ENCODE data around the gene CDCP2. TPM values are rescaled to one million over a fixed set of nuclear protein-coding genes. Genes with fewer than 3 reads are reported as not detected.

Gene CDCP2
- total RNA-seq, 4 donors from 2014 or later: 0.45 TPM; not detected in 3

- Histone ChIP-seq H3K27me3 (no peaks in the 10 kb centered on the region), H3K27ac (no peak overlapping the region), H3K36me3 (peaks cover 4 to 5% of the 10 kb centered on the region in 2 donors), H3K4me1 (no peaks in the 10 kb centered on the region), H3K4me3 (replicated peaks in 1 of 3) (no peak overlapping the region), H3K9me3 (no peaks in the 10 kb centered on the region)
- intact Hi-C loops (cut with DNase I): loop anchor here (10.0 kb wide), 1 partner anchor 301 kb away; no protein-coding TSS in a partner anchor
- TF ChIP-seq, protein P1, sequence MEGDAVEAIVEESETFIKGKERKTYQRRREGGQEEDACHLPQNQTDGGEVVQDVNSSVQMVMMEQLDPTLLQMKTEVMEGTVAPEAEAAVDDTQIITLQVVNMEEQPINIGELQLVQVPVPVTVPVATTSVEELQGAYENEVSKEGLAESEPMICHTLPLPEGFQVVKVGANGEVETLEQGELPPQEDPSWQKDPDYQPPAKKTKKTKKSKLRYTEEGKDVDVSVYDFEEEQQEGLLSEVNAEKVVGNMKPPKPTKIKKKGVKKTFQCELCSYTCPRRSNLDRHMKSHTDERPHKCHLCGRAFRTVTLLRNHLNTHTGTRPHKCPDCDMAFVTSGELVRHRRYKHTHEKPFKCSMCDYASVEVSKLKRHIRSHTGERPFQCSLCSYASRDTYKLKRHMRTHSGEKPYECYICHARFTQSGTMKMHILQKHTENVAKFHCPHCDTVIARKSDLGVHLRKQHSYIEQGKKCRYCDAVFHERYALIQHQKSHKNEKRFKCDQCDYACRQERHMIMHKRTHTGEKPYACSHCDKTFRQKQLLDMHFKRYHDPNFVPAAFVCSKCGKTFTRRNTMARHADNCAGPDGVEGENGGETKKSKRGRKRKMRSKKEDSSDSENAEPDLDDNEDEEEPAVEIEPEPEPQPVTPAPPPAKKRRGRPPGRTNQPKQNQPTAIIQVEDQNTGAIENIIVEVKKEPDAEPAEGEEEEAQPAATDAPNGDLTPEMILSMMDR (IDR thresholded peaks at IDR 0.05): no peak
- TF ChIP-seq POLR2A (IDR thresholded peaks at IDR 0.05): no peak
- DNase-seq: no peak
- 94 to 96% methylated on average over 5 of the region's 5 CpGs for WGBS, 2 donors
Measured at GRCh38 chr1:54193453-54193852, 40.7 kb upstream of the CDCP2 start.

- Histone ChIP-seq H3K4me3 (replicated peaks in 1 of 3) (no peak overlapping the region), H3K36me3 (peaks cover 4 to 5% of the 10 kb centered on the region in 2 donors), H3K27ac (no peak overlapping the region), H3K4me1 (no peaks in the 10 kb centered on the region), H3K27me3 (no peaks in the 10 kb centered on the region), H3K9me3 (no peaks in the 10 kb centered on the region)
- TF ChIP-seq POLR2A (IDR thresholded peaks at IDR 0.05): no peak
- TF ChIP-seq, protein P1 (IDR thresholded peaks at IDR 0.05): no peak
- no peak for DNase-seq
- intact Hi-C loops (cut with DNase I): loop anchor here (10.0 kb wide), 1 partner anchor 303 kb away; no protein-coding TSS in a partner anchor
- 82 to 94% methylated on average over 1 of the region's 1 CpG for WGBS, 2 donors
Measured at GRCh38 chr1:54191525-54191924, 38.7 kb upstream of the CDCP2 start.

DNA sequence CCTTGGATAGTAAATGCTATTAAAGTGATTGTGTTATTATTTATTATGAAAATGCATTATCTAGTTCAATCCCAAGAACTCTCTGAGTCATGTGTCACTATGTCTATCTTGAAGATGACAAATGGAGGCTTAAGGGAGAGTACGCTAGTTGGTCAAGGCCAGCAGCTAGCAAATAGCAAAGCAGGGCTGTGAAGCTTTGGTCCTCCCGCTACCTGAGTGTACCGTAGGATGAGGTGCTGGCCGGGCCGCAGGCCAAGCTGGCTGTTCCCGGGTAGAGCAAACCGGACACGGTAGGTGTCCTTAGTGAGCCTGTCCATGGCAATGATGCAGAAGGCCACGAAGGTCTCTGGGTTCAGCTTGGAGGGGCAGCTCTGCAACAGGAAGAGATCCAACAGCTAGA lies 37.7 kb upstream of the CDCP2 start:
- WGBS, 2 donors: 90 to 97% methylated on average over 5 to 9 of the region's 9 CpGs
- Histone ChIP-seq H3K36me3 (peaks cover 4 to 5% of the 10 kb centered on the region in 2 donors), H3K4me3 (replicated peaks in 1 of 3) (no peak overlapping the region), H3K4me1 (no peaks in the 10 kb centered on the region), H3K9me3 (no peaks in the 10 kb centered on the region), H3K27me3 (no peaks in the 10 kb centered on the region), H3K27ac (no peak overlapping the region)
- no peak for TF ChIP-seq POLR2A (IDR thresholded peaks at IDR 0.05)
- TF ChIP-seq, protein P1 (IDR thresholded peaks at IDR 0.05): no peak
- DNase-seq: no peak
- intact Hi-C loops (cut with DNase I): loop anchor here (10.0 kb wide), 1 partner anchor 304 kb away; no protein-coding TSS in a partner anchor

- H3K4me1 ChIP-seq: no peaks in the 10 kb centered on the region
- no peaks in the 10 kb centered on the region for H3K27me3 ChIP-seq
- TF ChIP-seq POLR2A (IDR thresholded peaks at IDR 0.05): no peak
- TF ChIP-seq, protein P1 (IDR thresholded peaks at IDR 0.05): no peak
- no peak overlapping the region for H3K4me3 ChIP-seq (replicated peaks in 1 of 3)
- WGBS, 2 donors: 89 to 92% methylated on average over 1 of the region's 1 CpG
- intact Hi-C loops (cut with DNase I): no loop called here
- H3K36me3 ChIP-seq: no peaks in the 10 kb centered on the region
- no peak for DNase-seq
- no peak overlapping the region for H3K27ac ChIP-seq
- H3K9me3 ChIP-seq: no peaks in the 10 kb centered on the region
Measured at GRCh38 chr1:54188291-54188690, 35.5 kb upstream of the CDCP2 start.

DNA sequence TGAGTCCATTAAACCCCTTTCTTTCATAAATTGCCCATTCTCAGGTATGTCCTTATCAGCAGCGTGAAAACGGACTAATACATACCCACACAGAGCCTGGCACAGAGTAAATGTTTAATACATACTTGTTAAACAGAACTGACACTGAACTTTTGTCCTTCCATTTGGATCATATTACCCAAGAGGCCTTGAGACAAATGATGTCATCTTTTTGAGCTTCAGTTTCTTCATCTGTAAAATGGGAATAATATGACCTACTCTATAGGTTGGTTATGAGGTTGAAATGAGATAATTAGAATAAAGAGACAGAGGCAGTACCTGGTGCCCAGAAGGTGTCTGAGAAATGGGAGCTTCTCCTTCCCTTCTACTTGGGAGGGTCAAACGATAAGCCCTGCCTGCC lies 33.3 kb upstream of the CDCP2 start:
- H3K4me1 ChIP-seq: no peaks in the 10 kb centered on the region
- H3K27ac ChIP-seq: no peak overlapping the region
- no peak for DNase-seq
- H3K27me3 ChIP-seq: no peaks in the 10 kb centered on the region
- TF ChIP-seq, protein P1 (IDR thresholded peaks at IDR 0.05): no peak
- no peak for TF ChIP-seq POLR2A (IDR thresholded peaks at IDR 0.05)
- H3K9me3 ChIP-seq: no peaks in the 10 kb centered on the region
- no peak overlapping the region for H3K4me3 ChIP-seq (replicated peaks in 1 of 3)
- intact Hi-C loops (cut with DNase I): no loop called here
- WGBS, 2 donors: 96 to 99% methylated on average over 3 of the region's 3 CpGs
- no peaks in the 10 kb centered on the region for H3K36me3 ChIP-seq

Measured in thyroid gland (tissue), 4 donors.